Suprapubic skin (tissue), 4 donors: Measurements from ENCODE around the gene PML.

Source experiments
- POLR2A ChIP-seq, 2 donors: fragments of 450-650 bp; IDR thresholded peaks; one replicate each; pipeline ENCODE4 v1.6.1; 2017; ENCODE audit warnings: antibody characterized with exemption in 2 of 2, mild to moderate bottlenecking in 2 of 2, moderate library complexity in 2 of 2
- POLR2AphosphoS5 ChIP-seq, 3 donors: sonication (generic); formaldehyde crosslinking; IDR thresholded peaks; one replicate each; pipeline ENCODE4 v1.6.1; 2017; ENCODE audit warnings: antibody characterized with exemption in 3 of 3
- TF ChIP-seq, protein P1 (sequence below), 2 donors: fragments of 200-600 bp in 1 of 2; fragments of 450-650 bp in 1 of 2; sonication (generic) in 1 of 2; IDR thresholded peaks; one replicate each; pipeline ENCODE4 v1.5.1; 2016 to 2019; ENCODE audit warnings: antibody characterized with exemption in 2 of 2, mild to moderate bottlenecking in 1 of 2, moderate library complexity in 1 of 2

DNA sequence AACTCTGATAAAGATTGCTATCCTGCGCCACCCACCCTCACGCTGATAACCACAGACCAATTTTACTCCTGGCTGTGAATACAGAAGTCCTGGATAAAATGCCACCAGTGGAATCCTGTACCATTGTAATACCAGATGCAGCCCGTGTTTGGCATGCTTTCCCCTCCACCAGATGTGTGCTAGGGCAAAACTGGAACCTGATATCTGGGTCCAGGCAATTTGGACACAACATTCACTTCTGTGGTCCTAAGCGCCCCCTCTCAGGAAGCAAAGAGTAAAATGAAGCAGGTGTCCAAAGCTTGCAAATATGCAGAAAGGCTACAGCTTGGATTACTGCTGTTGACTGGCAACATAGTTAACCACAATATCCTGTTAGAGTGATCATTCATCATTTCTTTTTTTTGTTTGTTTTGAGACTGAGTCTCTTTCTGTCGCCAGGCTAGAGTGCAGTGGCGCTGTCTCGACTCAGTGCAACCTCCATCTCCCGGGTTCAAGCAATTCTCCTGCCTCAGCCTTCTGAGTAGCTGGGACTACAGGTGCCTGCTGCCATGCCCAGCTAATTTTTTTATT lies 35.4 kb upstream of the PML start:
- TF ChIP-seq, protein P1, sequence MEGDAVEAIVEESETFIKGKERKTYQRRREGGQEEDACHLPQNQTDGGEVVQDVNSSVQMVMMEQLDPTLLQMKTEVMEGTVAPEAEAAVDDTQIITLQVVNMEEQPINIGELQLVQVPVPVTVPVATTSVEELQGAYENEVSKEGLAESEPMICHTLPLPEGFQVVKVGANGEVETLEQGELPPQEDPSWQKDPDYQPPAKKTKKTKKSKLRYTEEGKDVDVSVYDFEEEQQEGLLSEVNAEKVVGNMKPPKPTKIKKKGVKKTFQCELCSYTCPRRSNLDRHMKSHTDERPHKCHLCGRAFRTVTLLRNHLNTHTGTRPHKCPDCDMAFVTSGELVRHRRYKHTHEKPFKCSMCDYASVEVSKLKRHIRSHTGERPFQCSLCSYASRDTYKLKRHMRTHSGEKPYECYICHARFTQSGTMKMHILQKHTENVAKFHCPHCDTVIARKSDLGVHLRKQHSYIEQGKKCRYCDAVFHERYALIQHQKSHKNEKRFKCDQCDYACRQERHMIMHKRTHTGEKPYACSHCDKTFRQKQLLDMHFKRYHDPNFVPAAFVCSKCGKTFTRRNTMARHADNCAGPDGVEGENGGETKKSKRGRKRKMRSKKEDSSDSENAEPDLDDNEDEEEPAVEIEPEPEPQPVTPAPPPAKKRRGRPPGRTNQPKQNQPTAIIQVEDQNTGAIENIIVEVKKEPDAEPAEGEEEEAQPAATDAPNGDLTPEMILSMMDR (IDR thresholded peaks at IDR 0.05): no peak
- TF ChIP-seq POLR2A (IDR thresholded peaks at IDR 0.05) (no peak), POLR2AphosphoS5 (IDR thresholded peaks at IDR 0.05) (no peak)
